ENCODE results near the gene DIAPH3.

- TF ChIP-seq CTCF (conservative IDR thresholded peaks at IDR 0.05; ENCODE audit: low read depth, low read length) (no peak), POLR2A (IDR thresholded peaks at IDR 0.05; ENCODE audit: low read depth, low read length) (no peak), RCOR1 (IDR thresholded peaks at IDR 0.05; ENCODE audit: insufficient replicate concordance, low read length) (no peak), MAZ (IDR thresholded peaks at IDR 0.05; ENCODE audit: borderline replicate concordance, low read depth, low read length) (no peak), CHD1 (IDR thresholded peaks at IDR 0.05; ENCODE audit: low read depth, low read length) (no peak), MAFK (IDR thresholded peaks at IDR 0.05; ENCODE audit: low read depth, low read length) (peak; percentile 47; the same call in 1 of the 2 replicates), MXI1 (IDR thresholded peaks at IDR 0.05; ENCODE audit: borderline replicate concordance, low read depth, low read length) (no peak), USF2 (IDR thresholded peaks at IDR 0.05; ENCODE audit: low read depth, low read length) (no peak), RAD21 (IDR thresholded peaks at IDR 0.05; ENCODE audit: low read length) (no peak), FOS (IDR thresholded peaks at IDR 0.05; ENCODE audit: low read depth, low read length) (no peak), SMC3 (IDR thresholded peaks at IDR 0.05; ENCODE audit: low read depth, low read length) (no peak), BHLHE40 (IDR thresholded peaks at IDR 0.05; ENCODE audit: low read depth, low read length) (no peak)
These were observed 356.9 kb downstream of the DIAPH3 start for GRCh38 chr13:59806801-59807200.
